HepG2 (cell line): Measurements from ENCODE around the gene YY2.

Source experiments
- CENPX ChIP-seq: sonication (generic); formaldehyde crosslinking; IDR thresholded peaks from 2 replicates; pipeline ENCODE4 v1.9.0; 2021; ENCODE audit warnings: mild to moderate bottlenecking, missing genetic modification reagents, moderate library complexity
- CTCF ChIP-seq: sonication (generic); formaldehyde crosslinking; IDR thresholded peaks from 2 replicates; pipeline ENCODE4 v1.5.0; 2020; ENCODE audit warnings: mild to moderate bottlenecking, missing genetic modification reagents, moderate library complexity
- DPF2 ChIP-seq: sonication (generic); formaldehyde crosslinking; IDR thresholded peaks from 2 replicates; pipeline ENCODE4 v1.4.0; 2020; ENCODE audit warnings: mild to moderate bottlenecking, low read depth, missing genetic modification reagents, borderline replicate concordance
- ETS1 ChIP-seq: sonication (generic); formaldehyde crosslinking; IDR thresholded peaks from 2 replicates; pipeline ENCODE4 v1.4.0; 2020; ENCODE audit warnings: missing genetic modification reagents
- KDM5A ChIP-seq: fragments of 200-600 bp; sonication (generic); IDR thresholded peaks from 2 replicates; pipeline ENCODE4 v1.7.0; 2018; ENCODE audit warnings: antibody characterized with exemption, mild to moderate bottlenecking, low read length, borderline replicate concordance
- RBM22 ChIP-seq: fragments of 200-400 bp; formaldehyde crosslinking; optimal IDR thresholded peaks from 2 replicates; pipeline ENCODE3; 2017; ENCODE audit warnings: mild to moderate bottlenecking, low read length, moderate library complexity
- REST ChIP-seq, 2 experiments: IDR thresholded peaks; 2 replicates each; pipeline ENCODE4 v1.6.1; 2011 to 2012; ENCODE audit warnings: low read length in 2 of 2, borderline replicate concordance in 1 of 2, low read depth in 1 of 2, mild to moderate bottlenecking in 1 of 2, moderate library complexity in 1 of 2
- YY1 ChIP-seq: IDR thresholded peaks from 2 replicates; pipeline ENCODE4 v1.6.1; 2011; ENCODE audit warnings: low read length, low read depth, moderate library complexity, mild to moderate bottlenecking; ENCODE audit not compliant: insufficient read depth, insufficient replicate concordance
- ZNF274 ChIP-seq: sonication (generic); formaldehyde crosslinking; IDR thresholded peaks from 2 replicates; pipeline ENCODE4 v1.5.1; 2020; ENCODE audit warnings: mild to moderate bottlenecking, missing genetic modification reagents
- ZNF326 ChIP-seq: sonication (generic); formaldehyde crosslinking; IDR thresholded peaks from 2 replicates; pipeline ENCODE4 v1.4.0; 2020; ENCODE audit warnings: missing genetic modification reagents, borderline replicate concordance
- ZZZ3 ChIP-seq: sonication (generic); formaldehyde crosslinking; IDR thresholded peaks from 2 replicates; pipeline ENCODE4 v1.4.0; 2020; ENCODE audit warnings: missing genetic modification reagents, mild to moderate bottlenecking, borderline replicate concordance

GRCh38 chrX:21865436-21865835 lies 9.6 kb downstream of the YY2 start:
- TF ChIP-seq ZZZ3 (CRISPR knock-in tag) (no peak), DPF2 (CRISPR knock-in tag) (no peak), CENPX (CRISPR knock-in tag) (no peak), CTCF (no peak), KDM5A (no peak), YY1 (no peak), ETS1 (CRISPR knock-in tag) (no peak), ZNF326 (no peak), ZNF274 (no peak), REST (IDR thresholded peaks at IDR 0.05; ENCODE audit: borderline replicate concordance in 1 of 2, low read depth in 1 of 2, low read length in 2 of 2) (no peak), RBM22 (no peak)
